Left renal pelvis (tissue), 4 donors: ENCODE results near the gene GLYR1. TPM values are rescaled to one million over a fixed set of nuclear protein-coding genes. Genes with fewer than 3 reads are reported as not detected.
"Not testable (repeated sequence)": the region's sequence is repeated elsewhere in the genome, so short reads cannot be mapped to it uniquely, and the experiment has no call there.

Source experiments
- DNase-seq, 4 donors: peaks; one replicate each; pipeline ENCODE4 v3.0.0-alpha.2; 2013; ENCODE audit warnings: low read depth in 4 of 4, low spot score in 3 of 4
- polyA plus RNA-seq, 4 donors: library from polyadenylated mRNA; unstranded; fragments of 120-200 nt; gene quantifications; one replicate each; pipeline ENCODE4 v1.2.1, GENCODE V29; 2013; ENCODE audit not compliant: insufficient read length in 4 of 4

GLYR1 gene
- polyA plus RNA-seq, 4 donors: 70.6 to 150 (median 140) TPM

- no peak for DNase-seq
Observed at GRCh38 chr16:4795181-4795827, 51.8 kb downstream of the GLYR1 start, which contains the start of gene SMIM22. SMIM22 (plus strand) TSS chr16:4795369; CDS start chr16:4795735, 366 bp downstream.

- no peak for DNase-seq
Observed at GRCh38 chr16:4792951-4793513, 54.1 kb downstream of the GLYR1 start.

GRCh38 chr16:4790871-4791270 is 56.2 kb downstream of the GLYR1 start:
- DNase-seq: no peak

GRCh38 chr16:4790261-4790660 is 56.8 kb downstream of the GLYR1 start:
- DNase-seq: no peak

- DNase-seq: no peak
Observed at GRCh38 chr16:4788910-4789309, 58.2 kb downstream of the GLYR1 start.

- DNase-seq: no peak
Observed at GRCh38 chr16:4788489-4788889, 58.6 kb downstream of the GLYR1 start.

- no peak for DNase-seq
Observed at GRCh38 chr16:4787627-4788482, 59.2 kb downstream of the GLYR1 start, which contains the start of gene SEPTIN12. SEPTIN12 (minus strand) TSS chr16:4788345; CDS start chr16:4787645, 700 bp downstream.

GRCh38 chr16:4787068-4787467 is 60.0 kb downstream of the GLYR1 start:
- DNase-seq: no peak

GRCh38 chr16:4785758-4786433 is 61.2 kb downstream of the GLYR1 start:
- no peak for DNase-seq

GRCh38 chr16:4784444-4784987 is 62.6 kb downstream of the GLYR1 start:
- DNase-seq: not testable (repeated sequence)

GRCh38 chr16:4783951-4784336 is 63.1 kb downstream of the GLYR1 start:
- no peak for DNase-seq

GRCh38 chr16:4783251-4783950 is 63.7 kb downstream of the GLYR1 start:
- no peak for DNase-seq

- no peak for DNase-seq
Observed at GRCh38 chr16:4780235-4780634, 66.9 kb downstream of the GLYR1 start.

GRCh38 chr16:4778050-4778392 is 69.1 kb downstream of the GLYR1 start:
- no peak for DNase-seq

- DNase-seq: no peak
Observed at GRCh38 chr16:4777339-4778049, 69.6 kb downstream of the GLYR1 start.

GRCh38 chr16:4776141-4776705 is 70.9 kb downstream of the GLYR1 start:
- no peak for DNase-seq

GRCh38 chr16:4775005-4775404 is 72.1 kb downstream of the GLYR1 start:
- DNase-seq: no peak

GRCh38 chr16:4772351-4772750 is 74.7 kb downstream of the GLYR1 start:
- no peak for DNase-seq

GRCh38 chr16:4771646-4772045 is 75.4 kb downstream of the GLYR1 start:
- DNase-seq: no peak
